ENCODE data around the gene TNFRSF8. TPM values are rescaled to one million over a fixed set of nuclear protein-coding genes. Genes with fewer than 3 reads are reported as not detected.

Gene TNFRSF8
- total RNA-seq, 1 experiment from 2014 or later = not detected

DNA sequence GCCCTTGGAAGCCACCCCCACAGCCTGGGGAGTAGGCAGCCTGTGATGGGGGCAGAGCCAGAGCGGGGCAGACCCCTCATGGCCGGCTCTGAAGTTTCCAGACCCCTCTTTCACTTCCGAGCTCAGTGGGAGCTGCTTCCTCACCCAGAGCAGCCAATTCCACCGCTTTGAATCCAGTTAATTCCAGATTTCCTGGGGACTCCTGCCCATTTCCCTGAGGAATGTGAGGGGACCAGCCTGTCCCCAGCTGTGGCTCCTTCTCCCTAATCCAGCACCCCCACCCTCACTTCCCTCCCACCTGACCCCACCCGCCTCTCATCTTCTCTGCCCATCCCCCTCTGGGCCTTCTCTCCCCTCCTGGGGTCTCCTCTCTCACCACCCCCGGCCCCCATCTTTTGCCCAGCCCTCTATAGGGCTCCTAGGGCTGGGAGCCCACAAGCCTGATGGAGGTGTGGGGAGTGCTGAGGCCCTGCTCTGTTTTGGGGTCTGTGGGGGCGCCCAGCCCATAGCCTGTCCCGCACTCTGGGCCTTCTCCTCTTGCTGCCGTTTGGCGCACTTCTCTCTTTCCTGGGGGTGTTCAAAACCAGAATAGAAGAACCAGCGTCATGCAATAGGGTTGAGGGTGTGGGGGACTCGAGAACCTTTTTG, 77.5 kb downstream of the TNFRSF8 start:
- intact Hi-C loops (cut with micrococcal nuclease) = no loop called here
- POLR2A ChIA-PET (ENCODE audit: unreplicated experiment) = no interaction called here

DNA sequence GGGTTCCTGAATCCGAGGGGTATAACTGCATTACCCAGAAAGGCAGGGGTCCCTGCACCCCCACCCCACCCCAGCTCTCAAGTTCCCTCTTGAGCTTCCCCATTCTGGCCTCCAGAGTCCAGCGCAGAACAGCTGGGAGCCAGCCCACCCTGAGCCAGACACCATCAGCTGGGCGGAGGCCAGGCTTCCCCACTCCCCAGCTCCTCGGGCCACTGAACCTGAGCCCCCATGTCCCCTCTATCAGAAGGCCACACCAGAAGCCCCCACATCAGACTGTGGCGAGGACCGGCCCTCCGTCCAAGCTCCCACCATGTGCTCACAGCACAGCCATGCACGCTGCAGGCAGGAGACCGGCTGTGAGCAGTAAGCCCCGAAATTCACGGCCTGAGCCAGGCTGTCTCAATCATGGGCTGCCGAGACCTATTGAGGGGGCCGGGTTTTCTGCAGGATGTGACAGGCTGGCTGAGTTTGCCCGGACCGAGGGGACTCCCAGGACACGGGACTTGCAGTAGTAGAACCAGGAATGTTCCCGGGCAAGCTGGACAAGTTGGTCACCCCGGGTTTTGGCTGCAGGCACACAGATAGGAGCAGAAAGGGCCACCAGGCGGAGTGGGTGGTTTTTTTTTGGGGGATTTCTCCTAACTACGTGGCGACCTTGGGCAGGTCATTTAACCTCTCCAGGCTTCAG, 78.2 kb downstream of the TNFRSF8 start:
- ATAC-seq (no peak), DNase-seq (no peak)
- H3K27me3 ChIP-seq (ENCODE audit: low read length) = no peaks in the 10 kb centered on the region
- H3F3A ChIP-seq (ENCODE audit: low read length, unreplicated experiment) = no peaks in the 10 kb centered on the region
- intact Hi-C loops (cut with micrococcal nuclease) = no loop called here
- CTCF ChIA-PET = no interaction called here
- no peak for TF ChIP-seq EZH2phosphoT487 (IDR thresholded peaks at IDR 0.05; ENCODE audit: borderline replicate concordance, low read length)
- TF ChIP-seq, protein P1, sequence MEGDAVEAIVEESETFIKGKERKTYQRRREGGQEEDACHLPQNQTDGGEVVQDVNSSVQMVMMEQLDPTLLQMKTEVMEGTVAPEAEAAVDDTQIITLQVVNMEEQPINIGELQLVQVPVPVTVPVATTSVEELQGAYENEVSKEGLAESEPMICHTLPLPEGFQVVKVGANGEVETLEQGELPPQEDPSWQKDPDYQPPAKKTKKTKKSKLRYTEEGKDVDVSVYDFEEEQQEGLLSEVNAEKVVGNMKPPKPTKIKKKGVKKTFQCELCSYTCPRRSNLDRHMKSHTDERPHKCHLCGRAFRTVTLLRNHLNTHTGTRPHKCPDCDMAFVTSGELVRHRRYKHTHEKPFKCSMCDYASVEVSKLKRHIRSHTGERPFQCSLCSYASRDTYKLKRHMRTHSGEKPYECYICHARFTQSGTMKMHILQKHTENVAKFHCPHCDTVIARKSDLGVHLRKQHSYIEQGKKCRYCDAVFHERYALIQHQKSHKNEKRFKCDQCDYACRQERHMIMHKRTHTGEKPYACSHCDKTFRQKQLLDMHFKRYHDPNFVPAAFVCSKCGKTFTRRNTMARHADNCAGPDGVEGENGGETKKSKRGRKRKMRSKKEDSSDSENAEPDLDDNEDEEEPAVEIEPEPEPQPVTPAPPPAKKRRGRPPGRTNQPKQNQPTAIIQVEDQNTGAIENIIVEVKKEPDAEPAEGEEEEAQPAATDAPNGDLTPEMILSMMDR (conservative IDR thresholded peaks at IDR 0.05; ENCODE audit: low read depth, low read length) = no peak
- no peak for TF ChIP-seq EZH2 (IDR thresholded peaks at IDR 0.05; ENCODE audit: low read length, unreplicated experiment)
- H3K36me3 ChIP-seq (ENCODE audit: low read depth, low read length) = no peaks in the 10 kb centered on the region
- no peaks in the 10 kb centered on the region for H3K9me2 ChIP-seq (replicated peaks; ENCODE audit: low read length)
- H3K9ac ChIP-seq (ENCODE audit: low read length) = no peak overlapping the region
- POLR2A ChIA-PET (ENCODE audit: unreplicated experiment) = no interaction called here
- no peak overlapping the region for H3K4me3 ChIP-seq (ENCODE audit: low read length)
- H2AFZ ChIP-seq (ENCODE audit: low read length) = no peak overlapping the region
- no peaks in the 10 kb centered on the region for H3K79me2 ChIP-seq (ENCODE audit: low read length)
- H3K27ac ChIP-seq (ENCODE audit: low read length) = no peak overlapping the region
- no TSS peak for BruUV-seq (replicated peaks)
- no peak overlapping the region for H3K4me2 ChIP-seq (ENCODE audit: low read length)
- peaks cover 14% of the 10 kb centered on the region for H3K4me1 ChIP-seq (ENCODE audit: insufficient read depth, low read length)
- H3K9me3 ChIP-seq (ENCODE audit: low read length) = no peaks in the 10 kb centered on the region
- no peaks in the 10 kb centered on the region for H4K20me1 ChIP-seq (ENCODE audit: low read length)

More for the DNA sequence above, 77.5 kb downstream of the TNFRSF8 start:
- Histone ChIP-seq H3K9ac (ENCODE audit: low read length) (no peak overlapping the region), H3F3A (ENCODE audit: low read length, unreplicated experiment) (no peaks in the 10 kb centered on the region), H3K4me2 (ENCODE audit: low read length) (no peak overlapping the region), H3K27ac (ENCODE audit: low read length) (no peak overlapping the region), H3K79me2 (ENCODE audit: low read length) (no peaks in the 10 kb centered on the region), H2AFZ (ENCODE audit: low read length) (no peak overlapping the region), H3K36me3 (ENCODE audit: low read depth, low read length) (no peaks in the 10 kb centered on the region), H4K20me1 (ENCODE audit: low read length) (no peaks in the 10 kb centered on the region), H3K9me3 (ENCODE audit: low read length) (no peaks in the 10 kb centered on the region), H3K9me2 (replicated peaks; ENCODE audit: low read length) (no peaks in the 10 kb centered on the region), H3K4me1 (ENCODE audit: insufficient read depth, low read length) (peaks cover 17% of the 10 kb centered on the region), H3K4me3 (ENCODE audit: low read length) (no peak overlapping the region), H3K27me3 (ENCODE audit: low read length) (no peaks in the 10 kb centered on the region)
- no TSS peak for BruUV-seq (replicated peaks)
- ATAC-seq (no peak), DNase-seq (no peak)
- CTCF ChIA-PET = no interaction called here
- TF ChIP-seq, protein P1 (conservative IDR thresholded peaks at IDR 0.05; ENCODE audit: low read depth, low read length) = no peak
- TF ChIP-seq EZH2 (IDR thresholded peaks at IDR 0.05; ENCODE audit: low read length, unreplicated experiment) (no peak), EZH2phosphoT487 (IDR thresholded peaks at IDR 0.05; ENCODE audit: borderline replicate concordance, low read length) (no peak)
